ENCODE measurements around the gene RGL1.

DNA sequence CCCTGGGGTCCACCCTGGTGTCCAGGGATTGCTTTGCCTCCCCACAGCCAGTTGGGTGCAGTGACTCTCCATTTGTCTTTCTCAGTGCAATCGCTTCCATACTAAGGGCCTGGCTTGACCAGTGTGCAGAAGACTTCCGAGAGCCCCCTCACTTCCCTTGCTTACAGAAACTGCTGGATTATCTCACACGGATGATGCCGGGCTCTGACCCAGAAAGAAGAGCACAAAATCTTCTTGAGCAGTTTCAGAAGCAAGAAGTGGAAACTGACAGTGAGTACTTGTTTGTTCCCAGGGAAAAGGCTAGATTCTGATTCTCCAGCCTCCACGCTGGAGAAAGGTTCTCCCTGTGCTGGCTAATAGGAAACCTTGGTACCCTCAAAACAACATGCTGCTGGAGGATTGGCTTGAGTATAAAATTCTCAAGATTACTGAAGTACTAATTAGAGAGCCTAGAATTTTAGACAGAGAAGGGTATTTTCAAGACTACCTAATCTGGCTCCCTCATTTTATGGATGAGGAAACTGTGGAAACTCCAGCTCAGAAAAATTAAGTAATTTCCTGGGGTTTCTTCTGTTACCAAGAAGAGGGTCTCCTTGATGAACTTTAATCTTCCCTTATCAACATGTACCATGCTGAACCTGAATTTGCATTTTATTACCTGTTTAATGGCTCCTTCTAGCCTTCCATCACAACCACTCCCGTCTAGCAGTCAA is 75.8 kb downstream of the RGL1 start:
- TF ChIP-seq, protein P1, sequence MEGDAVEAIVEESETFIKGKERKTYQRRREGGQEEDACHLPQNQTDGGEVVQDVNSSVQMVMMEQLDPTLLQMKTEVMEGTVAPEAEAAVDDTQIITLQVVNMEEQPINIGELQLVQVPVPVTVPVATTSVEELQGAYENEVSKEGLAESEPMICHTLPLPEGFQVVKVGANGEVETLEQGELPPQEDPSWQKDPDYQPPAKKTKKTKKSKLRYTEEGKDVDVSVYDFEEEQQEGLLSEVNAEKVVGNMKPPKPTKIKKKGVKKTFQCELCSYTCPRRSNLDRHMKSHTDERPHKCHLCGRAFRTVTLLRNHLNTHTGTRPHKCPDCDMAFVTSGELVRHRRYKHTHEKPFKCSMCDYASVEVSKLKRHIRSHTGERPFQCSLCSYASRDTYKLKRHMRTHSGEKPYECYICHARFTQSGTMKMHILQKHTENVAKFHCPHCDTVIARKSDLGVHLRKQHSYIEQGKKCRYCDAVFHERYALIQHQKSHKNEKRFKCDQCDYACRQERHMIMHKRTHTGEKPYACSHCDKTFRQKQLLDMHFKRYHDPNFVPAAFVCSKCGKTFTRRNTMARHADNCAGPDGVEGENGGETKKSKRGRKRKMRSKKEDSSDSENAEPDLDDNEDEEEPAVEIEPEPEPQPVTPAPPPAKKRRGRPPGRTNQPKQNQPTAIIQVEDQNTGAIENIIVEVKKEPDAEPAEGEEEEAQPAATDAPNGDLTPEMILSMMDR (IDR thresholded peaks at IDR 0.05; ENCODE audit: low read depth, low read length, poor library complexity, severe bottlenecking), result no peak
- TF ChIP-seq EZH2phosphoT487 (IDR thresholded peaks at IDR 0.05; ENCODE audit: borderline replicate concordance, low read length), result no peak

Measured in DOHH2 (cell line).